GM13977 (cell line): ENCODE results near the gene VPS13D.

Experiments used
- DNase-seq: peaks from one replicate; pipeline ENCODE4 v3.0.0; 2012; ENCODE audit warnings: low spot score
- CTCF ChIP-seq: IDR thresholded peaks from 2 replicates; pipeline ENCODE4 v1.5.1; 2012; ENCODE audit warnings: mild to moderate bottlenecking, control low read depth; ENCODE audit not compliant: insufficient read depth; ENCODE audit errors: extremely low read depth, missing control alignments
- in situ Hi-C: fragments of 300-500 bp; cut with MboI; formaldehyde crosslinking; loops from one replicate; pipeline ENCODE4 v1.12.0; 2022; ENCODE audit warnings: low sequenced_read_pairs, low pct_unique_long_range_greater_than_20kb, mixed read lengths, inconsistent platforms; ENCODE audit not compliant: unreplicated experiment

Gene VPS13D

GRCh38 chr1:12458571-12458970 lies 228.7 kb downstream of the VPS13D start:
- in situ Hi-C loops, result no loop called here
- TF ChIP-seq CTCF, result no peak
- DNase-seq, result no peak

GRCh38 chr1:12460121-12460520 lies 230.3 kb downstream of the VPS13D start:
- TF ChIP-seq CTCF, result no peak
- no peak for DNase-seq
- in situ Hi-C loops, result no loop called here

GRCh38 chr1:12460911-12461621 lies 231.2 kb downstream of the VPS13D start:
- in situ Hi-C loops, result no loop called here
- DNase-seq, result no peak
- TF ChIP-seq CTCF, result no peak

GRCh38 chr1:12461754-12462153 lies 231.9 kb downstream of the VPS13D start:
- no peak for TF ChIP-seq CTCF

GRCh38 chr1:12462586-12462985 lies 232.8 kb downstream of the VPS13D start:
- in situ Hi-C loops, result no loop called here
- no peak for DNase-seq
- TF ChIP-seq CTCF, result no peak

More at GRCh38 chr1:12461754-12462153, 231.9 kb downstream of the VPS13D start:
- no peak for DNase-seq
- in situ Hi-C loops, result no loop called here

GRCh38 chr1:12464045-12464461 lies 234.2 kb downstream of the VPS13D start:
- in situ Hi-C loops, result no loop called here

More at GRCh38 chr1:12464045-12464461, 234.2 kb downstream of the VPS13D start:
- TF ChIP-seq CTCF, result no peak
- no peak for DNase-seq
